Heart left ventricle (tissue), 16 donors: ENCODE data around the gene PLA2G2F. TPM values are rescaled to one million over a fixed set of nuclear protein-coding genes. Genes with fewer than 3 reads are reported as not detected.

Source experiments
- ATAC-seq, 4 donors: fragments of 200-7000 bp; cut with Tn5 transposase; one replicate each; pipeline ENCODE4 v1.9.1; 2020 to 2022; ENCODE audit warnings: moderate library complexity in 4 of 4, mild to moderate bottlenecking in 3 of 4, moderate number of reproducible peaks in 1 of 4
- DNase-seq, 5 donors: peaks; one replicate each; pipeline ENCODE4 v3.0.0-alpha.2; 2020
- H3K27ac ChIP-seq, 12 donors: fragments of 200-600 bp; sonication (generic) in 4 of 12; one replicate each; pipeline versions ENCODE4 v1.5.0 to v1.8.0; 2016 to 2022; ENCODE audit warnings: mild to moderate bottlenecking in 2 of 12
- H3K27me3 ChIP-seq, 9 donors: fragments of 200-600 bp; sonication (generic) in 2 of 9; one replicate each; pipeline versions ENCODE4 v1.5.1 to v1.8.0; 2016 to 2022; ENCODE audit warnings: mild to moderate bottlenecking in 3 of 9
- H3K36me3 ChIP-seq, 9 donors: fragments of 200-600 bp; sonication (generic) in 2 of 9; one replicate each; pipeline versions ENCODE4 v1.5.0 to v1.8.0; 2018 to 2022; ENCODE audit warnings: mild to moderate bottlenecking in 2 of 9
- H3K4me1 ChIP-seq, 12 donors: fragments of 200-600 bp; sonication (generic) in 4 of 12; one replicate each; pipeline versions ENCODE4 v1.5.0 to v1.8.0; 2016 to 2022; ENCODE audit warnings: mild to moderate bottlenecking in 3 of 12
- H3K4me3 ChIP-seq, 12 donors: fragments of 200-600 bp; sonication (generic) in 4 of 12; one replicate each; pipeline versions ENCODE4 v1.5.0 to v1.8.0; 2017 to 2022; ENCODE audit warnings: mild to moderate bottlenecking in 9 of 12, moderate library complexity in 4 of 12
- H3K9me3 ChIP-seq, 12 donors: fragments of 200-600 bp; sonication (generic) in 4 of 12; one replicate each; pipeline versions ENCODE4 v1.5.0 to v1.8.0; 2016 to 2022; ENCODE audit warnings: mild to moderate bottlenecking in 1 of 12
- CTCF ChIP-seq, 12 donors: fragments of 200-600 bp; sonication (generic) in 4 of 12; IDR thresholded peaks; one replicate each; pipeline versions ENCODE4 v1.5.0 to v1.8.0; 2018 to 2022; ENCODE audit warnings: antibody characterized with exemption in 12 of 12, mild to moderate bottlenecking in 5 of 12
- POLR2A ChIP-seq, 2 donors: fragments of 450-650 bp; IDR thresholded peaks; one replicate each; pipeline ENCODE4 v1.6.1; 2017; ENCODE audit warnings: antibody characterized with exemption in 2 of 2, mild to moderate bottlenecking in 2 of 2, moderate library complexity in 2 of 2
- WGBS, 4 donors: extraction: QIAGEN DNeasy Blood & Tissue Kit in 2 of 4; methylation state at CpG; one replicate each; pipeline versions ENCODE4 v1.1.5 to v1.1.7; 2013 to 2018; 5-methylcytosine and 5-hydroxymethylcytosine counted together
- intact Hi-C, 10 donors: fragments of 100-400 bp; cut with DNase I; formaldehyde crosslinking; loops; one replicate each; pipeline versions ENCODE4 v1.11.1 to v1.14.2; 2022
- polyA plus RNA-seq, 2 donors: library from polyadenylated mRNA; stranded (reverse); fragments of 200-250 nt; gene quantifications; one replicate each; pipeline ENCODE4 v1.2.3, GENCODE V29; 2013
- total RNA-seq, 9 donors: library from RNA; depleted of rRNA in 2 of 9; stranded (reverse); fragments of >200 nt in 2 of 9; fragmentation: NEBNext Ultra II Directional in 3 of 9; extraction: Animal tissue kit (Norgen Biotek cat#: 25700) in 3 of 9; gene quantifications; one replicate each; pipeline versions ENCODE4 v1.1.0 to v1.2.4, GENCODE V29; 2016 to 2023
- donor health status: ischemic (EF 13 %, LVEDD 7.1; RV severe dilation, severe dysfunction).
- donor health status: healthy with polysubstance abuse.
- donor health status: DM: no; HTN: yes; CAD: no.
- donor health status: DM: no; HTN: no; CAD: no.
- donor health status: ischemic (EF 25% LVEDD 6.9; RV normal size, moderate dysfunction).
- donor health status: ischemic (EF 25% LVEDD 5.7; RV mildly dilated, moderate dysfunction).
- donor health status: healthy.
- donor health status: DM: yes; HTN: yes; CAD: no.
- donor health status: ischemic (EF 35%, LVEDD 5.7; RV mildly dilated, moderate dysfunction).
- donor health status: nonischemic (EF 11% LVEDD 7.7; RV severe dilation, severe dysfunction).
- donor health status: DM: yes; HTN: yes; CAD: no.
- donor health status: PGD.
- donor health status: ischemic (EF 29% LVEDD 5.4; RV normal size, mild dysfunction).
- donor health status: nonischemic (EF 23%, LVEDD 6.1; RV moderate dilation, normal function).

The PLA2G2F gene
- total and polyA plus RNA-seq, 11 donors: not detected

DNA sequence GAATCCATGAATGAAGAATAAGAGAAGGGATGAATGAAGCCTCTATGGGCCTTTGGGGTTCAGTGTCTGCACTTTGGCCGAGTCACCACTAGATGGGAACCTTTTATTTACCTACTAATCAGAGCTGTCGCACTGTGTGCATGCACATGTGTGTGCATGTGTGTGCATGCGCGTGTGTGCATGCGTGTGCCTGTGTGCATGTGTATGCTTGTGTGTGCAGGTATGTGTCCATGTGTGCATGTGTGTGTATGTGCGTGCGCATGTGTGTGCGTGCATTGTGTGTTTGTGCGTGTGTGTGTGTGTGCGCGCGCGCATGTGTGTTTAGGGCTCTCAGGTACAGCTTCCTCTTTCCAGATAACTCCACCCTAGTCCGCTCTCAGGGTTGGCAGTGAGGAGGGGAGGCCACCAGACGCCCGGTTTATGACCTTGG, 26.4 kb downstream of the PLA2G2F start:
- DNase-seq (peak in 1 of 5 donors; percentile 20), ATAC-seq (peak in 1 of 4 donors; percentile 17)
- intact Hi-C loops: no loop called here
- Histone ChIP-seq H3K27me3 (peaks cover 0 to 23% (median 0%) of the 10 kb centered on the region in 9 donors), H3K4me1 (peaks cover 0 to 19% (median 0%) of the 10 kb centered on the region in 12 donors), H3K4me3 (no peak overlapping the region), H3K27ac (peak overlapping the region in 1 of 12 donors; percentile 69), H3K36me3 (no peaks in the 10 kb centered on the region), H3K9me3 (peaks cover 0 to 14% (median 11%) of the 10 kb centered on the region in 12 donors)
- TF ChIP-seq POLR2A (IDR thresholded peaks at IDR 0.05) (no peak), CTCF (IDR thresholded peaks at IDR 0.05) (peak in 5 of 12 donors; percentile 15 to 23 (median 19))
- 90 to 92% (median 91%) methylated on average over 16 of the region's 16 CpGs for WGBS, 4 donors

- Histone ChIP-seq H3K4me1 (peaks cover 0 to 19% (median 0%) of the 10 kb centered on the region in 12 donors), H3K36me3 (no peaks in the 10 kb centered on the region), H3K27ac (peak overlapping the region in 1 of 12 donors; percentile 69), H3K9me3 (peaks cover 0 to 9% (median 5%) of the 10 kb centered on the region in 12 donors), H3K27me3 (peaks cover 0 to 23% (median 0%) of the 10 kb centered on the region in 9 donors), H3K4me3 (no peak overlapping the region)
- WGBS, 4 donors: 58 to 69% (median 58%) methylated on average over 17 of the region's 17 CpGs
- no peak for TF ChIP-seq POLR2A (IDR thresholded peaks at IDR 0.05)
- no peak for TF ChIP-seq CTCF (IDR thresholded peaks at IDR 0.05)
- intact Hi-C loops: no loop called here
- peak in 1 of 5 donors; percentile 54 for DNase-seq
- ATAC-seq: no peak
These were observed 26.9 kb downstream of the PLA2G2F start for GRCh38 chr1:20166051-20166450.

DNA sequence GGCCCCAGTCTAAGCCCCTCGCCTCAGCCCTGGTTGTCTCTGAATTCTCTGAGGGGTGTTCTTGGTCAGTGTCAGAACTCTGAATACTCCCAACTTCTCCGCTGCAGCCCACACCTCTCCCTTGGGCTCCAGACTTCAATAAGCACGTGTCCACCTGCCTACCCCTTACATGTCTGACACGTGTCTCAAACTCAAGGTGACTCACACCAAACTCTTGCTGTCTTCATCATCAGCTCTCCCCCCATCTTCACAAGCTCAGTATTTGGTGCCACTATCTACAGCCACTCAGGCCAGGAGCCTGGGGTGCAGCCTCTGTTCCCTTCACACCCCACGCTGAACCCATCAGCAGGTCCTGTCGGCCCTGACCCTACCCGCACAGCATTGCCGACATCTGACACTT, 28.0 kb downstream of the PLA2G2F start:
- Histone ChIP-seq H3K36me3 (no peaks in the 10 kb centered on the region), H3K27ac (peak overlapping the region in 1 of 12 donors; percentile 69), H3K4me3 (no peak overlapping the region), H3K9me3 (no peaks in the 10 kb centered on the region), H3K4me1 (peaks cover 0 to 23% (median 0%) of the 10 kb centered on the region in 12 donors), H3K27me3 (peaks cover 0 to 23% (median 0%) of the 10 kb centered on the region in 9 donors)
- intact Hi-C loops: no loop called here
- no peak for TF ChIP-seq POLR2A (IDR thresholded peaks at IDR 0.05)
- TF ChIP-seq CTCF (IDR thresholded peaks at IDR 0.05): no peak
- DNase-seq (no peak), ATAC-seq (no peak)
- 71 to 83% (median 81%) methylated on average over 8 of the region's 8 CpGs for WGBS, 4 donors

GRCh38 chr1:20168564-20169491, 29.7 kb downstream of the PLA2G2F start:
- DNase-seq (peak in 1 of 5 donors; percentile 28), ATAC-seq (no peak)
- H3K4me1 ChIP-seq: peaks cover 0 to 22% (median 0%) of the 10 kb centered on the region in 12 donors

More at GRCh38 chr1:20168564-20169491, 29.7 kb downstream of the PLA2G2F start:
- WGBS, 4 donors: 77 to 85% (median 78%) methylated on average over 9 of the region's 9 CpGs
- H3K27ac ChIP-seq: no peak overlapping the region
- H3K36me3 ChIP-seq: no peaks in the 10 kb centered on the region
- intact Hi-C loops: no loop called here
- H3K27me3 ChIP-seq: peaks cover 0 to 17% (median 0%) of the 10 kb centered on the region in 9 donors
- H3K9me3 ChIP-seq: no peaks in the 10 kb centered on the region
- TF ChIP-seq CTCF (IDR thresholded peaks at IDR 0.05) (no peak), POLR2A (IDR thresholded peaks at IDR 0.05) (no peak)
- H3K4me3 ChIP-seq: no peak overlapping the region
